Measurements from ENCODE around the gene COX7A1.

- TF ChIP-seq CTCF (IDR thresholded peaks at IDR 0.05; ENCODE audit: low read depth, low read length) (no peak), EZH2phosphoT487 (IDR thresholded peaks at IDR 0.05; ENCODE audit: low read depth) (no peak)
Observed at GRCh38 chr19:36112678-36113077, 39.6 kb downstream of the COX7A1 start.

Data from OCI-LY3 (cell line).